Mammary epithelial cell (primary cell): ENCODE measurements around the gene DTNB.

Source experiments
- CTCF ChIP-seq, 2 donors: IDR thresholded peaks in 1 of 2; conservative IDR thresholded peaks in 1 of 2; 2 replicates each; pipeline ENCODE4 v1.5.1; 2011 to 2012; ENCODE audit warnings: inconsistent platforms in 2 of 2, low read length in 2 of 2, mild to moderate bottlenecking in 2 of 2, control low read depth in 1 of 2, low read depth in 1 of 2; ENCODE audit not compliant: insufficient read depth in 1 of 2; ENCODE audit errors: extremely low read depth in 1 of 2
- EZH2 ChIP-seq: IDR thresholded peaks from 2 replicates; pipeline ENCODE4 v1.6.1; 2012; ENCODE audit warnings: low read length, inconsistent platforms, borderline replicate concordance

- no peak for TF ChIP-seq CTCF (conservative IDR thresholded peaks at IDR 0.05 in 1 of 2, IDR thresholded peaks at IDR 0.05 in 1 of 2; ENCODE audit: extremely low read depth in 1 of 2, insufficient read depth in 1 of 2, low read depth in 1 of 2, low read length in 2 of 2)
- no peak for TF ChIP-seq EZH2
These were observed 74.5 kb downstream of the DTNB start for GRCh38 chr2:25598911-25599310.
